ENCODE measurements around the gene ZNF366. TPM values are rescaled to one million over a fixed set of nuclear protein-coding genes. Genes with fewer than 3 reads are reported as not detected.

The ZNF366 gene
- total RNA-seq, 1 donor from 2014 or later: not detected

- Mint-ChIP-seq H3K4me3 (ENCODE audit: unreplicated experiment) (no peak overlapping the region), H3K36me3 (ENCODE audit: unreplicated experiment) (no peaks in the 10 kb centered on the region), H3K27me3 (ENCODE audit: unreplicated experiment) (no peaks in the 10 kb centered on the region), H3K9me3 (ENCODE audit: unreplicated experiment) (no peaks in the 10 kb centered on the region), H3K27ac (ENCODE audit: unreplicated experiment) (peak overlapping the region; percentile 74), H3K4me1 (ENCODE audit: unreplicated experiment) (peaks cover 32% of the 10 kb centered on the region)
- TF ChIP-seq CTCF (IDR thresholded peaks at IDR 0.05): no peak
- no peak for DNase-seq (ENCODE audit: extremely low spot score, unreplicated experiment)
Observed at GRCh38 chr5:72427488-72428437, 79.4 kb downstream of the ZNF366 start.

- Mint-ChIP-seq H3K27ac (ENCODE audit: unreplicated experiment) (peak overlapping the region; percentile 74), H3K36me3 (ENCODE audit: unreplicated experiment) (no peaks in the 10 kb centered on the region), H3K9me3 (ENCODE audit: unreplicated experiment) (no peaks in the 10 kb centered on the region), H3K27me3 (ENCODE audit: unreplicated experiment) (no peaks in the 10 kb centered on the region), H3K4me3 (ENCODE audit: unreplicated experiment) (no peak overlapping the region), H3K4me1 (ENCODE audit: unreplicated experiment) (peaks cover 32% of the 10 kb centered on the region)
- DNase-seq (ENCODE audit: extremely low spot score, unreplicated experiment): no peak
- no peak for TF ChIP-seq CTCF (IDR thresholded peaks at IDR 0.05)
Observed at GRCh38 chr5:72427016-72427415, 80.2 kb downstream of the ZNF366 start.

- Mint-ChIP-seq H3K4me1 (ENCODE audit: unreplicated experiment) (peaks cover 32% of the 10 kb centered on the region), H3K36me3 (ENCODE audit: unreplicated experiment) (no peaks in the 10 kb centered on the region), H3K9me3 (ENCODE audit: unreplicated experiment) (no peaks in the 10 kb centered on the region), H3K27ac (ENCODE audit: unreplicated experiment) (no peak overlapping the region), H3K4me3 (ENCODE audit: unreplicated experiment) (no peak overlapping the region), H3K27me3 (ENCODE audit: unreplicated experiment) (no peaks in the 10 kb centered on the region)
- DNase-seq (ENCODE audit: extremely low spot score, unreplicated experiment): no peak
- TF ChIP-seq CTCF (IDR thresholded peaks at IDR 0.05): no peak
Observed at GRCh38 chr5:72426019-72426418, 81.2 kb downstream of the ZNF366 start.

GRCh38 chr5:72418271-72418670, 88.9 kb downstream of the ZNF366 start:
- Mint-ChIP-seq H3K27ac (ENCODE audit: unreplicated experiment) (no peak overlapping the region), H3K4me3 (ENCODE audit: unreplicated experiment) (no peak overlapping the region), H3K36me3 (ENCODE audit: unreplicated experiment) (peaks cover 2% of the 10 kb centered on the region), H3K9me3 (ENCODE audit: unreplicated experiment) (no peaks in the 10 kb centered on the region), H3K27me3 (ENCODE audit: unreplicated experiment) (no peaks in the 10 kb centered on the region), H3K4me1 (ENCODE audit: unreplicated experiment) (no peaks in the 10 kb centered on the region)
- no peak for TF ChIP-seq CTCF (IDR thresholded peaks at IDR 0.05)
- DNase-seq (ENCODE audit: extremely low spot score, unreplicated experiment): no peak

- Mint-ChIP-seq H3K27ac (ENCODE audit: unreplicated experiment) (no peak overlapping the region), H3K27me3 (ENCODE audit: unreplicated experiment) (no peaks in the 10 kb centered on the region), H3K36me3 (ENCODE audit: unreplicated experiment) (peaks cover 2% of the 10 kb centered on the region), H3K4me3 (ENCODE audit: unreplicated experiment) (no peak overlapping the region), H3K4me1 (ENCODE audit: unreplicated experiment) (no peaks in the 10 kb centered on the region), H3K9me3 (ENCODE audit: unreplicated experiment) (no peaks in the 10 kb centered on the region)
- peak; percentile 86 for DNase-seq (ENCODE audit: extremely low spot score, unreplicated experiment)
- TF ChIP-seq CTCF (IDR thresholded peaks at IDR 0.05): no peak
Observed at GRCh38 chr5:72417333-72418062, 89.7 kb downstream of the ZNF366 start.

Measured in osteocyte (in vitro differentiated cells).